ENCODE data around the gene HPF1. TPM values are rescaled to one million over a fixed set of nuclear protein-coding genes. Genes with fewer than 3 reads are reported as not detected.

Gene HPF1
- total and polyA plus RNA-seq, 2 of the 13 experiments (the other 11 are each of a cell fraction or from before 2014, with no cell fraction given): 5.1 to 14.8 TPM

DNA sequence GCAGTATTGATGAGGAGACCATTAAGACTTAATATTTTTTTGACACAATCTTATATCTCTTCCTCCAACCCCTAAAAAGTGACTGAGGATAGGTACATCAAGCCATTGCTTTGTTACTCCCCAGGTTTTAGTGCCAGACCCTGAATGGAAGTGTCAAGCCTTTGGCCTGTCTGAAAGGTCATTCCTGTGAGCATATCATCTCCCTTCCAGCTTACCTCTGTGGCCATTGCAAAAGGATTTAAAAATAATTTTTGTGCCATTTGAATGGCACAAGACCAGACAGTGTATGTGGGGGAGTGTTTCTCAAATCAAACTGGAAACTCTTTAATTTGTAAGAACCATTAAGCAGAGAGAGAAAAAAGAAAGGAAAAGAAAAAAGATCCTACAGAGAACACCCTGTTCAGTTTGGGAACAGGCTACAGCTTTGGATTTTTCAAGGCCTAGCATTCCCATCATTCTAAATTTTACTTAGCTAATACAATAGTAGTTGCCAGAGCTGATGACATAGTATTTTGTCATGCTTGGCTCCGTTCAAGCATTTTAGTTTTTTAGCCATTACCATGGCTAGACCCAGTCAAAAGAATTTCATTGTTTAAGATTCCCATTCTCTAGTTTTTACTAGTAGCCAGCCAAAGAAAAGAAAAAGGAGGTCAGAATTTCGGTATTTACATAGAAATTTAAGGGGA is 49.6 kb downstream of the HPF1 start:
- no TSS peak for BruUV-seq (replicated peaks)
- no peaks in the 10 kb centered on the region for H4K20me1 ChIP-seq (ENCODE audit: insufficient read depth, low read length)
- WGBS (ENCODE audit: low lambda C conversion rate): 96% methylated on average over 2 of the region's 2 CpGs
- no peak for ATAC-seq
- H2AFZ ChIP-seq (ENCODE audit: low read length): no peak overlapping the region
- H3K36me3 ChIP-seq (replicated peaks in 1 of 2; ENCODE audit: control insufficient read depth in 1 of 2, insufficient read depth in 2 of 2, low read length in 2 of 2): peaks cover under 1 to 11% of the 10 kb centered on the region in 2 experiments; a peak in 1 of 5 replicates
- intact Hi-C loops (cut with micrococcal nuclease; ENCODE audit: unreplicated experiment): no loop called here
- no peaks in the 10 kb centered on the region for H3K79me2 ChIP-seq (ENCODE audit: insufficient read depth, low read length)
- no peak overlapping the region for H3K4me2 ChIP-seq (ENCODE audit: low read depth, low read length)
- ChIA-PET POLR2A (no interaction called here), CTCF (ENCODE audit: low intra/inter-chr PET ratio, low total read pairs) (no interaction called here)
- no peak for FAIRE-seq
- no peaks in the 10 kb centered on the region for H3K9me3 ChIP-seq (ENCODE audit: low read length)
- no peak overlapping the region for H3K9ac ChIP-seq (ENCODE audit: insufficient read depth, low read depth, low read length)
- in situ Hi-C loops (cut with HindIII; ENCODE audit: extremely low pct_ligation_motif_present, low pct_unique_long_range_greater_than_20kb): no loop called here
- no peak overlapping the region for H3K27ac ChIP-seq (ENCODE audit: extremely low read length, insufficient read depth, low read length)
- no peaks in the 10 kb centered on the region for H3K27me3 ChIP-seq (ENCODE audit: control insufficient read depth in 1 of 2, insufficient read depth in 2 of 2, low read length in 2 of 2)
- no peak overlapping the region for H3K4me3 ChIP-seq (replicated peaks in 1 of 3; ENCODE audit: insufficient read depth in 1 of 3, low read depth in 2 of 3, low read length in 3 of 3)
- no peak for DNase-seq (ENCODE audit: low spot score)
- no peaks in the 10 kb centered on the region for H3K4me1 ChIP-seq (ENCODE audit: insufficient read depth, low read length)
- TF ChIP-seq, protein P1, sequence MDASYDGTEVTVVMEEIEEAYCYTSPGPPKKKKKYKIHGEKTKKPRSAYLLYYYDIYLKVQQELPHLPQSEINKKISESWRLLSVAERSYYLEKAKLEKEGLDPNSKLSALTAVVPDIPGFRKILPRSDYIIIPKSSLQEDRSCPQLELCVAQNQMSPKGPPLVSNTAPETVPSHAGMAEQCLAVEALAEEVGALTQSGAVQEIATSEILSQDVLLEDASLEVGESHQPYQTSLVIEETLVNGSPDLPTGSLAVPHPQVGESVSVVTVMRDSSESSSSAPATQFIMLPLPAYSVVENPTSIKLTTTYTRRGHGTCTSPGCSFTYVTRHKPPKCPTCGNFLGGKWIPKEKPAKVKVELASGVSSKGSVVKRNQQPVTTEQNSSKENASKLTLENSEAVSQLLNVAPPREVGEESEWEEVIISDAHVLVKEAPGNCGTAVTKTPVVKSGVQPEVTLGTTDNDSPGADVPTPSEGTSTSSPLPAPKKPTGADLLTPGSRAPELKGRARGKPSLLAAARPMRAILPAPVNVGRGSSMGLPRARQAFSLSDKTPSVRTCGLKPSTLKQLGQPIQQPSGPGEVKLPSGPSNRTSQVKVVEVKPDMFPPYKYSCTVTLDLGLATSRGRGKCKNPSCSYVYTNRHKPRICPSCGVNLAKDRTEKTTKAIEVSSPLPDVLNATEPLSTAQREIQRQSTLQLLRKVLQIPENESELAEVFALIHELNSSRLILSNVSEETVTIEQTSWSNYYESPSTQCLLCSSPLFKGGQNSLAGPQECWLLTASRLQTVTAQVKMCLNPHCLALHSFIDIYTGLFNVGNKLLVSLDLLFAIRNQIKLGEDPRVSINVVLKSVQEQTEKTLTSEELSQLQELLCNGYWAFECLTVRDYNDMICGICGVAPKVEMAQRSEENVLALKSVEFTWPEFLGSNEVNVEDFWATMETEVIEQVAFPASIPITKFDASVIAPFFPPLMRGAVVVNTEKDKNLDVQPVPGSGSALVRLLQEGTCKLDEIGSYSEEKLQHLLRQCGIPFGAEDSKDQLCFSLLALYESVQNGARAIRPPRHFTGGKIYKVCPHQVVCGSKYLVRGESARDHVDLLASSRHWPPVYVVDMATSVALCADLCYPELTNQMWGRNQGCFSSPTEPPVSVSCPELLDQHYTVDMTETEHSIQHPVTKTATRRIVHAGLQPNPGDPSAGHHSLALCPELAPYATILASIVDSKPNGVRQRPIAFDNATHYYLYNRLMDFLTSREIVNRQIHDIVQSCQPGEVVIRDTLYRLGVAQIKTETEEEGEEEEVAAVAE (CRISPR knock-in tag; IDR thresholded peaks at IDR 0.05; ENCODE audit: borderline replicate concordance): no peak
- TF ChIP-seq IRX3 (CRISPR knock-in tag; IDR thresholded peaks at IDR 0.05; ENCODE audit: borderline replicate concordance, low read depth) (no peak), ZNF337 (CRISPR knock-in tag; IDR thresholded peaks at IDR 0.05; ENCODE audit: borderline replicate concordance, low read depth) (no peak), HOXA5 (CRISPR knock-in tag; IDR thresholded peaks at IDR 0.05) (no peak), ZSCAN20 (CRISPR knock-in tag; IDR thresholded peaks at IDR 0.05; ENCODE audit: borderline replicate concordance) (no peak)
- TF ChIP-seq, protein P2, sequence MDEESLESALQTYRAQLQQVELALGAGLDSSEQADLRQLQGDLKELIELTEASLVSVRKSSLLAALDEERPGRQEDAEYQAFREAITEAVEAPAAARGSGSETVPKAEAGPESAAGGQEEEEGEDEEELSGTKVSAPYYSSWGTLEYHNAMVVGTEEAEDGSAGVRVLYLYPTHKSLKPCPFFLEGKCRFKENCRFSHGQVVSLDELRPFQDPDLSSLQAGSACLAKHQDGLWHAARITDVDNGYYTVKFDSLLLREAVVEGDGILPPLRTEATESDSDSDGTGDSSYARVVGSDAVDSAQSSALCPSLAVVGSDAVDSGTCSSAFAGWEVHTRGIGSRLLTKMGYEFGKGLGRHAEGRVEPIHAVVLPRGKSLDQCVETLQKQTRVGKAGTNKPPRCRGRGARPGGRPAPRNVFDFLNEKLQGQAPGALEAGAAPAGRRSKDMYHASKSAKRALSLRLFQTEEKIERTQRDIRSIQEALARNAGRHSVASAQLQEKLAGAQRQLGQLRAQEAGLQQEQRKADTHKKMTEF (CRISPR knock-in tag; IDR thresholded peaks at IDR 0.05): no peak
- TF ChIP-seq, protein P3, sequence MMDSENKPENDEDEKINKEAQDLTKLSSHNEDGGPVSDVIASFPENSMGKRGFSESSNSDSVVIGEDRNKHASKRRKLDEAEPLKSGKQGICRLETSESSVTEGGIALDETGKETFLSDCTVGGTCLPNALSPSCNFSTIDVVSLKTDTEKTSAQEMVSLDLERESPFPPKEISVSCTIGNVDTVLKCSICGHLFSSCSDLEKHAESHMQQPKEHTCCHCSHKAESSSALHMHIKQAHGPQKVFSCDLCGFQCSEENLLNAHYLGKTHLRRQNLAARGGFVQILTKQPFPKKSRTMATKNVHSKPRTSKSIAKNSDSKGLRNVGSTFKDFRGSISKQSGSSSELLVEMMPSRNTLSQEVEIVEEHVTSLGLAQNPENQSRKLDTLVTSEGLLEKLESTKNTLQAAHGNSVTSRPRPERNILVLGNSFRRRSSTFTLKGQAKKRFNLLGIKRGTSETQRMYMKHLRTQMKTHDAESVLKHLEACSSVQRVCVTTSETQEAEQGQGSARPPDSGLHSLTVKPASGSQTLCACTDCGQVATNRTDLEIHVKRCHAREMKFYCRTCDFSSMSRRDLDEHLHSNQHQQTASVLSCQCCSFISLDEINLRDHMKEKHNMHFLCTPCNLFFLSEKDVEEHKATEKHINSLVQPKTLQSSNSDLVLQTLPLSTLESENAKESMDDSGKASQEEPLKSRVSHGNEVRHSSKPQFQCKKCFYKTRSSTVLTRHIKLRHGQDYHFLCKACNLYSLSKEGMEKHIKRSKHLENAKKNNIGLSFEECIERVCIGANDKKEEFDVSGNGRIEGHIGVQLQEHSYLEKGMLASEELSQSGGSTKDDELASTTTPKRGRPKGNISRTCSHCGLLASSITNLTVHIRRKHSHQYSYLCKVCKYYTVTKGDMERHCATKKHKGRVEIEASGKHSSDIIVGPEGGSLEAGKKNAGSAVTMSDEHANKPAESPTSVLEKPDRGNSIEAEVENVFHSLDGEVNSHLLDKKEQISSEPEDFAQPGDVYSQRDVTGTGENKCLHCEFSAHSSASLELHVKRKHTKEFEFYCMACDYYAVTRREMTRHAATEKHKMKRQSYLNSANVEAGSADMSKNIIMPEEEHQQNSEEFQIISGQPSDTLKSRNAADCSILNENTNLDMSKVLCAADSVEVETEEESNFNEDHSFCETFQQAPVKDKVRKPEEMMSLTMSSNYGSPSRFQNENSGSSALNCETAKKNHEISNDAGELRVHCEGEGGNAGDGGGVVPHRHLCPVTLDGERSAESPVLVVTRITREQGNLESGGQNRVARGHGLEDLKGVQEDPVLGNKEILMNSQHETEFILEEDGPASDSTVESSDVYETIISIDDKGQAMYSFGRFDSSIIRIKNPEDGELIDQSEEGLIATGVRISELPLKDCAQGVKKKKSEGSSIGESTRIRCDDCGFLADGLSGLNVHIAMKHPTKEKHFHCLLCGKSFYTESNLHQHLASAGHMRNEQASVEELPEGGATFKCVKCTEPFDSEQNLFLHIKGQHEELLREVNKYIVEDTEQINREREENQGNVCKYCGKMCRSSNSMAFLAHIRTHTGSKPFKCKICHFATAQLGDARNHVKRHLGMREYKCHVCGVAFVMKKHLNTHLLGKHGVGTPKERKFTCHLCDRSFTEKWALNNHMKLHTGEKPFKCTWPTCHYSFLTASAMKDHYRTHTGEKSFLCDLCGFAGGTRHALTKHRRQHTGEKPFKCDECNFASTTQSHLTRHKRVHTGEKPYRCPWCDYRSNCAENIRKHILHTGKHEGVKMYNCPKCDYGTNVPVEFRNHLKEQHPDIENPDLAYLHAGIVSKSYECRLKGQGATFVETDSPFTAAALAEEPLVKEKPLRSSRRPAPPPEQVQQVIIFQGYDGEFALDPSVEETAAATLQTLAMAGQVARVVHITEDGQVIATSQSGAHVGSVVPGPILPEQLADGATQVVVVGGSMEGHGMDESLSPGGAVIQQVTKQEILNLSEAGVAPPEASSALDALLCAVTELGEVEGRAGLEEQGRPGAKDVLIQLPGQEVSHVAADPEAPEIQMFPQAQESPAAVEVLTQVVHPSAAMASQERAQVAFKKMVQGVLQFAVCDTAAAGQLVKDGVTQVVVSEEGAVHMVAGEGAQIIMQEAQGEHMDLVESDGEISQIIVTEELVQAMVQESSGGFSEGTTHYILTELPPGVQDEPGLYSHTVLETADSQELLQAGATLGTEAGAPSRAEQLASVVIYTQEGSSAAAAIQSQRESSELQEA (CRISPR knock-in tag; IDR thresholded peaks at IDR 0.05; ENCODE audit: not compliant biosample characterization): no peak

Data from HepG2 (cell line).